NCI-H69 (cell line): ENCODE measurements around the gene CKAP4.
A peak's percentile ranks its signal among the peaks of the same experiment; 100 is the strongest.

Experiments
- DNase-seq: peaks from one replicate; lab custom pipeline; 2025; lab: John Stamatoyannopoulos, UW

CKAP4 gene

GRCh38 chr12:106247674-106248311 is at the start of gene CKAP4:
Gene CKAP4 (minus strand): TSS chr12:106248020. CDS start chr12:106247851, 169 bp downstream.
- peak; percentile 93 for DNase-seq

GRCh38 chr12:106297075-106297474 is 49.3 kb upstream of the CKAP4 start:
- DNase-seq, result no peak

DNA sequence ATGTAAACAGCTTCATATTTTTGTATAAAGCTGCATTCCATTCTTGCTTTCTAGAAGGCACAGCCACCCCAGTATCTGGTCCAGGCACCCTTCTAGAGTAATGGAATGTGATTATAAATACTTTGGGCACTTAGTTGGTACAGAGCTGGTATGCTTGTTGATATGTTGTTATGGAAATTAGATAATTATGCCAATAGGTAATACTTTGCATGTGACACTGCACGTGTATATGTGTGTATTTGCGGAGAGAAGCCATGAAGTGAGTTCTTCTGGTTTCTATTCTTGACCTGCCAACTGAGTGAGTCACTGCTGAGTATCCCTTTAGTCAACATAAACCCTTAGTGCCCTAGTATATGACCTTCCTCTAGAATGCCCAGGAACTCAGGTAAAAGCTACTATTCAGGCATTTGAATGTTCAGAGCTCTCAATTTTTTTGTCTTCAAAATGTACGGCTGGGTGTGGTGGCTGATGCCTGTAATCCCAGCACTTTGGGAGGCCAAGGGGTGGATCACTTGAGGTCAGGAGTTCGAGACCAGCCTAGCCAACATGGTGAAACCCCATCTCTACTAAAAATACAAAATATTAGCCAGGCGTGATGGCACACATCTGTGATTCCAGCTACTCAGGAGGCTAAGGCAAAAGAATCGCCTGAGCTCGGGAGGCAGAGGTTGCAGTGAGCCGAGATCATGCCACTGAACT is 48.5 kb upstream of the CKAP4 start:
- DNase-seq, result no peak

- no peak for DNase-seq
Measured at GRCh38 chr12:106292339-106292738, 44.5 kb upstream of the CKAP4 start.

GRCh38 chr12:106291342-106291741 is 43.5 kb upstream of the CKAP4 start:
- DNase-seq, result peak; percentile 96

DNA sequence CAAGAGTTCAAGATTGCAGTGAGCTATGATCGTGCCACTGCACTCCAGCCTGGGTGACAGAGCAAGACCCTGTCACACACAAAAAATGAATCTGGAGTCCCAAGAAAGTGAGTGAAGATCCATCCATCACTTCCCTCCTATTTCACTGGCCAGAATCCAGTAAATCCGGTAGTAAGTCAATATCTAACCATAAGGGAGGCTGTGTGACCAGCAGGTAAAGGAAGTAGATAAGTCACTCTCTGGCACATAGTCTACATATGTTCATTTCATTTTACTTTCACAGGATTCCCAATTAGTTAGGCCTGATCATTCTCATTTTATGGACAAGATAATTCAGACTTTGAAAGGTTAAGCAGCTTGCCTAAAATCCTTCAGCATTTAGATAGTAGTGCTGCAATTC is 42.8 kb upstream of the CKAP4 start:
- peak; percentile 84 for DNase-seq

DNA sequence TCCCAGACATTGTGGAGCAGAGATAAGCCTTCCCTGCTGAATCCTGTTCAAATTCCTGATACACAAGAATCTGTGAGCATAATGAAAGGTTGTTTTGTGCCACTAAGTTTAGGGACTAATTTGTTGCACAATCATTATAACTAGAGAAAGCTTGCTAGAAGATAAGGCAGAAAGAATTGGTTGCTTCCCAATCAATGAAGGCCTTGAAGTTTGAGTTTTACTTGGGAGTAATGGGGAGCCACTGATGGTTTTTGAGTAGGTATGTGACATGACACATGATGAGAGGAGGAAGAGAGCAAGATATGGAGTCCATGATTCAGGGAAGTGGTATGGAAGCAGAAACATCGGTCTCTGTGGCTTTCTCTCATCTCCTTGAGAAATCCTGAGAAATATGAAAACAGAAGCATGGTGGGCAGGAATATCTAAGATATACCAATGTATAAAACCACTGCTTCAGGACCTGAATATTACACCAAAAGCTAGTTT is 41.4 kb upstream of the CKAP4 start:
- DNase-seq, result no peak

DNA sequence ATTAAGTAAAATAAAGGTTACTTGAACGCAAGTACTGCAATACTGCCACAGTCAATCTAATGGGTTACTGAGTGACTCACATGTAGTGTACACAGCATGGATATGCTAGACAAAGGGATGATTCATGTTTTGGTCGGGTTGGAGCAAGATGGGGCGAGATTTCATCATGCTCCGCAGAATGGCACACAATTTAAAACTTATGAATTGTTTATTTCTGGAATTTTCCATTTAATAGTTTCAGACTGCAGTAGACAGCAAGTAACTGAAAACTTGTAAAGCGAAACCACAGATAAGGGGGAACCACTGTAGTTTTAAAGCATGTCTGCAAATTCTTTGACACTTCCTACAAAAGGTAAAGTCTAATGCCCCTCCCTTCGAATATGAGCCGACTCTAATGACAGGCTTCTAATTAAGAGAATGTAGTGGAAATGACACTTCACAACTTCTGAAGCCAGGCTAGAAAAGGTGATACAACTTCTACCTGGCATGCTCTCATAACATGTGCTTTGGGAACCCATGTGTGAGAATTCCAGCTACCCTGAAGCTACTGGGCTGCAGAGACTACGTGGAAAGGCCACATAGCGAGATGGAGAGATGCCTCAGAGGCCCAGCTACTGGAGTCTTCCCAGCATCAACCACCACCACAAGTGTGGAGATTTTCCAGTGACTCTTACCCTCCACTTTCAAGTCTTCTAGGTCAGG is 40.8 kb upstream of the CKAP4 start:
- peak; percentile 77 for DNase-seq

GRCh38 chr12:106288101-106288493 is 40.3 kb upstream of the CKAP4 start:
- no peak for DNase-seq

DNA sequence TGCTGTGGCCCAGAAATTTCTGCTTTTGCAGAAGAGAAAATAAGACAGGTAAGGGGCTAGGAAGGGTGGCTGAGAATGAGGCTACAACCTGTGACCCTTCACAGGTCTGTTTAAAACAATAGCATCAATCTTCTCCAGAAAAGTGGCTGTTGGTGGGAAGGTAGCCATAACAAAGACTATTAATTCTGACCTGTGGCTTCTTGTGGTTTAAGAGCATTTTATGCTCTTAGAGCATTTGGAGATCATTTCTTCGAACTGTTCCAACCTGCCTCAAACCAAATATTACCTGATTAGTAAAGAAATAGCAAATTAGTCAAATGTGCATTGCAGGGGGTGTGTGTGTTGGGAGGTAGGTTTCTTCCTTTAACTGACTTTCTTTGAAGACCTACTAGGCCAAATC is 39.5 kb upstream of the CKAP4 start:
- DNase-seq, result peak; percentile 47

GRCh38 chr12:106286576-106287162 is 38.8 kb upstream of the CKAP4 start:
- DNase-seq, result peak; percentile 69

GRCh38 chr12:106285982-106286381 is 38.2 kb upstream of the CKAP4 start:
- DNase-seq, result peak; percentile 75

- DNase-seq, result peak; percentile 44
Measured at GRCh38 chr12:106284358-106285105, 36.7 kb upstream of the CKAP4 start.

- peak; percentile 72 for DNase-seq
Measured at GRCh38 chr12:106282457-106283097, 34.8 kb upstream of the CKAP4 start.

DNA sequence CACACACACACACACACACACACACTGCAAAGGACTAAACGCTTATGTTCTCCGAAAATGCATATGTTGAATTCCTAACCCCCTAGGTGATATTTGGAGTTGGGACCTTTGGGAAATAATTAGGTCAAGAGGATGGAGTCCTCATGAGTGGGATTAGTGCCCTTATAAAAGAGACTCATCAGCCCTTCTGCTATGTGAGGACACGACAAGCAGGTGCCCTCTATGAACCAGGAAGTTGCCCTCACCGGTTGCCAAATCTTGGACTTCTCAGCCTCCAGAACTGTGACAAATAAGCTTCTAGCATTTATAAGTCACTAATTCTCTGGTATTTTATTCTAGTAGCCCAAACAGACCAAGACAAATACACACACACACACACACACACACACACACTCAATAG is 34.0 kb upstream of the CKAP4 start:
- no peak for DNase-seq

DNA sequence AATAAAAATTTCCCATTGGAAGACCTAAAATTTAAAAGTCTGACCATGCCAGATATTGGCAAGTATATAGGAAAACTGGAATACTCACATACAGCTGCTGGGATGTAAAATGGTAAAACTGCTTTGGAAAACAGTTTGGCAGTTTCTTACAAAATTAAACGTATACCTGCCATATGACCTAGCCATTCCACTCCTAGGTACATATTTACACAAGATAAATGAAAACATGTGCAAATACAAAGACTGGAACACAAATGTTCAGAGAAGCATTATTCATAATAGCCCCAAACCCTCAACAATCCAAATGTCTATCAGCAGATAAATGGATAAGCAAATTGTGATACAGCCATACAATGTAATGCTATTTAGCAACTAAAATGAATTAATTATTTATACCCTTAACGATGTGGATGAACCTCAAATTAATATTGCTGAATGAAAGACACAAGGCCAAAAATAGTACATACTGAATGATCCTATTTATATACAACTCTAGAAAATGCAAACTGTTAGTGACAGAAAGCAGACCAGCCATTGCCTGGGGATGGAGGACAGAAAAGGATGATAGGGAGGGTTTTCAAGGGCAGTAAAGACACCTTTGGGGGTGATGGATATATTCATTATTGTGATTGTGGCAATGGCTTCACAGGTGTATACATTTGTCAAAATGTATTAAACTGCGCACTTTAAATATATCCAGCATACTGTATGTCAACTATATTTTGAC is 33.4 kb upstream of the CKAP4 start:
- peak; percentile 52 for DNase-seq

DNA sequence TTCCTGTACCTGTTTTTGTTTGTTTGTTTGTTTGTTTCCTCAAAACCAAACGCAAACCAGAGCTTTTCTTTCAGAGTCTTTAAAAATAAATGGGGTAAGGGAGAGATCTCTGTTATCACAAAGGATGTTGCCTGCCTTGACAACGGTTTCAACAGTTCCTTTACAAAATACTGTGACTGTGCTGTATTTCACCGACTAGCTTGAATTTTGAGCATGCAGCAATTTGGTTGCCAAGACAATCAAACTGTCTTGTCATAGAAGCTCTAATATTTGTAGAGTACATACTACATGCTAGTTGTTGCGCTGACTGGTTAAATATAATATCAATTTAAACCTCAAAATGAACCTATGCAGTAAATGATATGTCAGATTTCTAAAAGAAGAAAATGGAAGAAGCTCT is 32.3 kb upstream of the CKAP4 start:
- DNase-seq, result no peak

DNA sequence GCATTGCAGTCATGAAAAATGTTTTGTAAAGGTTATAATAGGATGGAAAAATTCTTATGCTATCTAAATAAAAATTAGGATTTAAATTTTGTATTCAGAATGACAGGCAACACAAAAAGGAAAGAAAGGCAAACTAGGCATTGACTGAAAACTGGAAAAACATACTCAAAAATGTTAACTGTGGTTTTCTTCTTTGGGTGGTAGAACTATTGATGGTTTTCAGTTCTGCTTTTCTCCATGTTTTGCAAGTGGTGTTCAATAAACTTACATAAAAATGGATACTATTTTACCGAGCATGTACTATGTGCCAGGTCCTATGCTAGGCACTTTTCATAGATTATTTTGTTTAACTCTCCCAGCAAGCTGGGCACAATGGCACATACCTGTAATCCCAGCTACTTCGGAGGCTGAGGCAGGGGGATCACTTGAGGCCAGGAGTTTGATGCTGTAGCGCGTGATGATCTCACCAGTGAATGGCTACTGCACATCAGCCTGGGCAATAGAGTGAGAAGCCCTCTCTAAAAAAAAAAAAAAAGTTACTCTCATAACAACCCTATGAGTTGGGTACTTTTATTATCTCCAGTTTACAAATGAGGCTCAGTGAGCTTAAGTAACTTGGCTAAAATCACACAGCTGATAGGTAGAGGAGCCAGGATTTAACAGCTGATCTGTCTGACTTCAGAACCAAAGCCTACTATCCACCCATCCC is 28.4 kb upstream of the CKAP4 start:
- DNase-seq, result no peak

GRCh38 chr12:106275458-106275857 is 27.6 kb upstream of the CKAP4 start:
- no peak for DNase-seq

GRCh38 chr12:106274575-106275121 is 26.8 kb upstream of the CKAP4 start:
- DNase-seq, result no peak
